Uterus (tissue), 2 donors: ENCODE measurements around the gene GAP43.

ENCODE experiments used
- CTCF ChIP-seq, 4 experiments: fragments of 200-600 bp in 2 of 4; fragments of 450-650 bp in 2 of 4; sonication (generic) in 2 of 4; IDR thresholded peaks; one replicate each; pipeline ENCODE4 v1.5.1; 2016 to 2019; ENCODE audit warnings: antibody characterized with exemption in 4 of 4, mild to moderate bottlenecking in 2 of 4, moderate library complexity in 1 of 4
- POLR2A ChIP-seq, 2 donors: fragments of 450-650 bp; IDR thresholded peaks; one replicate each; pipeline ENCODE4 v1.6.1; 2016; ENCODE audit warnings: antibody characterized with exemption in 2 of 2, mild to moderate bottlenecking in 1 of 2, moderate library complexity in 1 of 2

GRCh38 chr3:115648559-115648958 lies 25.2 kb downstream of the GAP43 start:
- TF ChIP-seq CTCF (IDR thresholded peaks at IDR 0.05) (no peak), POLR2A (IDR thresholded peaks at IDR 0.05) (no peak)
